Activated B cell treated with CpG ODN at 0.5 μM for 24 hours (primary cell): ENCODE measurements around the gene FAAP20. TPM values are rescaled to one million over a fixed set of nuclear protein-coding genes. Genes with fewer than 3 reads are reported as not detected.

Experiments used
- ATAC-seq: fragments of 200-7000 bp; cut with Tn5 transposase; one replicate; pipeline ENCODE4 v1.10.0; 2021; ENCODE audit warnings: low read depth, mild to moderate bottlenecking, moderate library complexity
- CTCF ChIA-PET: fragments of 350-600 bp; sonication (Branson Sonifier 250); formaldehyde crosslinking; loops from one replicate; lab custom pipeline; 2021; ENCODE audit warnings: antibody characterized with exemption; lab: Charles Lee
- POLR2A ChIA-PET: fragments of 350-600 bp; sonication (Branson Sonifier 250); formaldehyde crosslinking; loops from one replicate; lab custom pipeline; 2021; ENCODE audit warnings: antibody characterized with exemption; lab: Charles Lee
- DNase-seq: peaks from one replicate; pipeline ENCODE4 v3.0.0; 2022
- H3K27ac Mint-ChIP-seq: one replicate; pipeline ENCODE4 v1.8.0; 2020; ENCODE audit warnings: mixed read lengths
- H3K27me3 Mint-ChIP-seq: one replicate; pipeline ENCODE4 v1.8.0; 2021; ENCODE audit warnings: mixed read lengths
- H3K36me3 Mint-ChIP-seq: one replicate; pipeline ENCODE4 v1.8.0; 2021; ENCODE audit warnings: low read depth, mixed read lengths
- H3K4me1 Mint-ChIP-seq: one replicate; pipeline ENCODE4 v1.8.0; 2021; ENCODE audit warnings: mixed read lengths
- H3K4me3 Mint-ChIP-seq: one replicate; pipeline ENCODE4 v1.8.0; 2020; ENCODE audit warnings: mild to moderate bottlenecking, mixed read lengths
- H3K9me3 Mint-ChIP-seq: one replicate; pipeline ENCODE4 v1.8.0; 2020; ENCODE audit warnings: mixed read lengths
- intact Hi-C: fragments of 100-400 bp; cut with micrococcal nuclease; formaldehyde crosslinking; loops from one replicate; pipeline ENCODE4 v1.15.1; 2024
- total RNA-seq: library from RNA; stranded (reverse); gene quantifications from 2 replicates; pipeline ENCODE4 v1.2.3, GENCODE V29; 2022
- TF ChIP-seq, protein P1 (sequence below): fragments of 200-600 bp; IDR thresholded peaks from one replicate; pipeline ENCODE4 v1.8.0; 2022; ENCODE audit warnings: antibody characterized with exemption, mild to moderate bottlenecking

Gene FAAP20
- total RNA-seq, 1 donor from 2014 or later = 73.7 TPM

DNA sequence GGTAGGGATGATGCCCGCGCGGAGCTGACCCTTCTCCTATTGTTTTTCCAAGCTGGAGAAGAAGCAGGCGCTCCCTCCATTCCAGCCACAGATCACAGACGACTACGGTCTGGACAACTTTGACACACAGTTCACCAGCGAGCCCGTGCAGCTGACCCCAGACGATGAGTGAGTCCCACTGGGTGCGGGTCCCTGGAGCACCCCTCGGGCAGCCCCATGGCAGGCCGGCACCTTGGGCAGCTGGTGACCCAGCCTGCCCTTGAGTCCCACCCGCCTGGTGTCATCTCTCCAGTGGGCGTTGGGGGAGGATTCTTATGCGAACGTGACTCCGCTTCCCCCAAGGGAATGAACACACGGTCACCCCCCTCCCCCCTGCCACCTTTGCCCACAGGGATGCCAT is 10.0 kb downstream of the FAAP20 start:
- ATAC-seq = no peak
- CTCF ChIA-PET = interaction anchor here (1.8 kb wide), 1 partner anchor 10 kb away, joined by 6 read pairs; no protein-coding TSS in a partner anchor
- H3K27ac Mint-ChIP-seq = no peak overlapping the region

DNA sequence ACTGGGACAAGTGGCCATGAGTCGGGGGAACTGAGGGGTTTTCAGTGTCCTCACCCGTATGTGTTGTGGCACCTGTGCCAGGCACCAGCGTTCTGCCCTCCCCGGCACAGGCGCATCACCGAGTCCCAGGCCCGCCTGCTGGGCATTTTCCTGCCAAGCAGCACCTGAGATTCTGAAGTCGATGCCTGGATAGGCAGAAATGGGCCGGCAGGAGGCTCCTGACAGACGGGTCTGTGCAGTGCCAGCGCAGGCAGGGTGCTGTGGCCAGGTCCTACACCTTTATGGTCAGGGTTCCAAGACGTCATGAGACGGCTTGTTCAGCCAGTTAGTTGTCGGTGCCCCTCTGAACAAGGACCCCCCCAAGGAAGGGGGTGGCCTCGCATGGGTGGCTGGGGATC is 10.6 kb downstream of the FAAP20 start:
- no peak for DNase-seq
- H3K4me1 Mint-ChIP-seq = peaks cover 1% of the 10 kb centered on the region
- no peak for ATAC-seq
- H3K36me3 Mint-ChIP-seq = peaks cover 34% of the 10 kb centered on the region
- TF ChIP-seq, protein P1, sequence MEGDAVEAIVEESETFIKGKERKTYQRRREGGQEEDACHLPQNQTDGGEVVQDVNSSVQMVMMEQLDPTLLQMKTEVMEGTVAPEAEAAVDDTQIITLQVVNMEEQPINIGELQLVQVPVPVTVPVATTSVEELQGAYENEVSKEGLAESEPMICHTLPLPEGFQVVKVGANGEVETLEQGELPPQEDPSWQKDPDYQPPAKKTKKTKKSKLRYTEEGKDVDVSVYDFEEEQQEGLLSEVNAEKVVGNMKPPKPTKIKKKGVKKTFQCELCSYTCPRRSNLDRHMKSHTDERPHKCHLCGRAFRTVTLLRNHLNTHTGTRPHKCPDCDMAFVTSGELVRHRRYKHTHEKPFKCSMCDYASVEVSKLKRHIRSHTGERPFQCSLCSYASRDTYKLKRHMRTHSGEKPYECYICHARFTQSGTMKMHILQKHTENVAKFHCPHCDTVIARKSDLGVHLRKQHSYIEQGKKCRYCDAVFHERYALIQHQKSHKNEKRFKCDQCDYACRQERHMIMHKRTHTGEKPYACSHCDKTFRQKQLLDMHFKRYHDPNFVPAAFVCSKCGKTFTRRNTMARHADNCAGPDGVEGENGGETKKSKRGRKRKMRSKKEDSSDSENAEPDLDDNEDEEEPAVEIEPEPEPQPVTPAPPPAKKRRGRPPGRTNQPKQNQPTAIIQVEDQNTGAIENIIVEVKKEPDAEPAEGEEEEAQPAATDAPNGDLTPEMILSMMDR = no peak
- H3K4me3 Mint-ChIP-seq = no peak overlapping the region
- H3K9me3 Mint-ChIP-seq = no peaks in the 10 kb centered on the region
- CTCF ChIA-PET = interaction anchor here (1.8 kb wide), 1 partner anchor 9 kb away, joined by 6 read pairs; no protein-coding TSS in a partner anchor
- POLR2A ChIA-PET = interaction anchor here (0.6 kb wide), 1 partner anchor 15 kb away, joined by 6 read pairs; no protein-coding TSS in a partner anchor
- no peak overlapping the region for H3K27ac Mint-ChIP-seq
- intact Hi-C loops = no loop called here
- no peaks in the 10 kb centered on the region for H3K27me3 Mint-ChIP-seq

More for the DNA sequence above, 10.0 kb downstream of the FAAP20 start:
- Mint-ChIP-seq H3K4me3 (no peak overlapping the region), H3K27me3 (no peaks in the 10 kb centered on the region), H3K36me3 (peaks cover 34% of the 10 kb centered on the region), H3K9me3 (no peaks in the 10 kb centered on the region), H3K4me1 (peaks cover 5% of the 10 kb centered on the region)
- DNase-seq = no peak
- intact Hi-C loops = no loop called here
- TF ChIP-seq, protein P1 = no peak
- POLR2A ChIA-PET = no interaction called here

DNA sequence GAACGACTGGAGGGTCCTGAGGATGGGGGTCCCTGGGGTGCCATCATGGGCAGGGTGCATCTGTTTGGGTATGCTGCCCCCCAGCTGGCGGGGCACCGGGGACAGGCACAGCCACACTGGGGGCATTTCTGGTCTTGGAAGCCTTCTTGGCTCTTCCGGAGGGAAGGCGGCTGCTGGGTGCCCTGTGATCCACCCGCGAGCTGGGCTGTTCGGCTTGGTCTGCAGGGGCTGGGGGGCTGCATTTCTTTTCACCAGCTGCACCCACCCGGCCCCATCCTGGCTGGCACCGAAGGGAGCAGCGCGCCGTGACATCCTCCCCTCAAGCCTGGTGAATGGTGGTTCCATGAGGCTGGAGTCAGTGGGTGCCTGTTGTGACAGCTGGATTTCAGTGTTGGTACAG is 12.2 kb downstream of the FAAP20 start:
- no peaks in the 10 kb centered on the region for H3K4me1 Mint-ChIP-seq
- no peak overlapping the region for H3K27ac Mint-ChIP-seq
- intact Hi-C loops = no loop called here
- TF ChIP-seq, protein P1 = no peak
- ATAC-seq (no peak), DNase-seq (no peak)
- POLR2A ChIA-PET = no interaction called here
- no peaks in the 10 kb centered on the region for H3K27me3 Mint-ChIP-seq
- CTCF ChIA-PET = interaction anchor here (1.0 kb wide), 1 partner anchor 13 kb away, joined by 3 read pairs; no protein-coding TSS in a partner anchor
- no peaks in the 10 kb centered on the region for H3K9me3 Mint-ChIP-seq
- H3K36me3 Mint-ChIP-seq = peaks cover 42% of the 10 kb centered on the region
- H3K4me3 Mint-ChIP-seq = no peak overlapping the region

DNA sequence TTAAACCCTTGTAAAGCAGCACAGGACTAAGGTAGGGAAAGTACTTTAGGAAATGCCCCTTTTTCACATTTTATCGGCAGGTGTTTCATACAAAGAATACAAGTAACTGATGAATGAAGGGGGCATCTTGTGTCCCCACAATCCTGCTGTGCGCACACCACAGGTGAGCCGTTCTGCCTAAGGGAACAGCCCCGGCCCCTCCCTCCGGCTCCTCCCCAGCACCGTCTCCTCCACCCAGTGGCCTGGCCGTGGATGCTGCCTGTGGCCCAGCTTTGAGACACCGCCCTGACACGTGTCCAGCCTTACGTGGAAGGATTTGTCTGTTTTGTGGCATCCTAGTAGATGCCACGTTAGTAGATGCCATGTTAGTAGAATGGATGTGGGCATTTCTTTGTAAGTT is 12.8 kb downstream of the FAAP20 start:
- H3K4me3 Mint-ChIP-seq = no peak overlapping the region
- H3K27ac Mint-ChIP-seq = no peak overlapping the region
- H3K27me3 Mint-ChIP-seq = no peaks in the 10 kb centered on the region
- intact Hi-C loops = no loop called here
- no peak for ATAC-seq
- no peak for DNase-seq
- ChIA-PET CTCF (no interaction called here), POLR2A (interaction anchor here (0.7 kb wide), 1 partner anchor 10 kb away, joined by 3 read pairs; no protein-coding TSS in a partner anchor)
- H3K36me3 Mint-ChIP-seq = peaks cover 46% of the 10 kb centered on the region
- TF ChIP-seq, protein P1 = no peak
- no peaks in the 10 kb centered on the region for H3K9me3 Mint-ChIP-seq
- H3K4me1 Mint-ChIP-seq = no peaks in the 10 kb centered on the region

DNA sequence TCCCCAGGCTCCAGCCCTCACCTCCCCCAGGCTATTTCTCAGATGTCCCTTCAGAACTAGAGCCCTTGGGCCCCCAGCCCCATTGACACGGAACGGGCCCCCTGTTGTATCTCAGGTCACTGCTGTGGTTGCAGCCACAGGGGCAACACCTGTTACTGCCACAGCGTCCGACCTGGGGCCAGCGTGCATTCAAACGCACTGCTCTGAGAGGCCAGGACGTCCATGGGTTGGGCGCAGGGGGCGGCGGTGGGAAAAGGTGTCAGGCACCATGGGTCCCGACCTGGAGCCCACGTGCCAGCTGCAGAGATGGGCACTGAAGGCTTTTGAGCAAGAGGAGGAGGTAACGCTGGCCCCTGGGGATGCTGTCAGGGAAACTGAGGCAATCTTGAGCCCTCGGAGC is 13.3 kb downstream of the FAAP20 start:
- TF ChIP-seq, protein P1 = no peak
- no peak for ATAC-seq
- ChIA-PET CTCF (no interaction called here), POLR2A (interaction anchor here (0.7 kb wide), 1 partner anchor 11 kb away, joined by 3 read pairs; no protein-coding TSS in a partner anchor)
- peaks cover 45% of the 10 kb centered on the region for H3K36me3 Mint-ChIP-seq
- no peak for DNase-seq
- intact Hi-C loops = no loop called here
- no peak overlapping the region for H3K27ac Mint-ChIP-seq
- H3K9me3 Mint-ChIP-seq = no peaks in the 10 kb centered on the region
- no peak overlapping the region for H3K4me3 Mint-ChIP-seq
- no peaks in the 10 kb centered on the region for H3K4me1 Mint-ChIP-seq
- H3K27me3 Mint-ChIP-seq = no peaks in the 10 kb centered on the region
